ENCODE measurements around the gene JADE3. TPM values are rescaled to one million over a fixed set of nuclear protein-coding genes. Genes with fewer than 3 reads are reported as not detected.

JADE3 gene
- total and polyA plus RNA-seq, 12 donors = 1.6 to 8.7 (median 6.0) TPM

DNA sequence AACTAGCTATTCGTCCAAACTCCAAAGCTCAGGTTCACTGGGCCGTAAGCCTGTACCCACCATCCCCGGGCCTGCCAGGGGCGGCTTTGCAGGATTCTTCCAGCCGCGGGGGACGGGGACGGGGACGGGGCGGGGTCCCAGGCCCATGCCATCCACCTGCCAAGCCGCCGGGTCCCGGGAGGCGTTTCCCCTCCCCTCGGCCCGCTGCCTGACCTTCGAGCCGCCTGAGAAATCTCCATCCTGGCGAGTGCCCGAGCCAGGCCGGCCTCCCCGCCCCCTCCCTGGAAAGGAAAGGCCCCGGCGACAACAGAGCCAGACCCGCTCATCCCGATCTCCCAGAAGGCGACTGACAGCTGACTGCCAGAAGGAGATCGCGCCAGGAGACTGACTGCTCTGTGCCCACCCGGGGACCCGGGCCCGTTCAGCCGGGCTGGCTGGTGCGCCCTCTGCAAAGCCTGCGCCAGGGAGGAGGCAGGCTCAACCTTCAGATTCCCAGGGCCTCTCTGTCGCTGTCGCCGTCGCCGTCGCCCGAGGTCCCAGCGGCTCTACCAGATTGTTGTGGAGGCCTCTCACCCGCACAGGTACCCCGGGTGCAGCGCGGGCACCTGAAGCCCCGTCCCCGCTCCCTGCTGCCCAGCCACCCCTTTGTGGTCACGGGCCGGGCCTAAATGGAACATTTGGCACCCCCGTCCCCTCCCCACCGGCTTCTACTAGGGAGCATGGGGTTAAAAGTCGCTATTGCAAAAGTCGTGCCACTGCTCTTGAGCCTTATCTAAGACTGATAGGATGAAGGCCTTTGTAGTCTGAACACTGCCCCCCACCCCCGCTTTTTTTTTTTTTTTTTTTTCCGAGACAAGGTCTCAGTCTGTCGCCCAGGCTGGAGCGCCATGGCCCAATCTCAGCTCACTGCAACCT lies 166.2 kb downstream of the JADE3 start, which contains the start of gene RGN:
Gene RGN (plus strand): TSS at position 315 of the 915 bp plus-strand sequence. CDS start 2,702 bp downstream, outside the sequence.
- Histone ChIP-seq H3K27me3 (peaks cover 0 to 38% (median 0%) of the 10 kb centered on the region in 7 donors), H3K4me1 (no peaks in the 10 kb centered on the region), H3K27ac (peak within 1 kb of the TSS in 9 of 10 donors; percentile 23 to 79 (median 68)), H3K9me3 (no peaks in the 10 kb centered on the region), H3K4me3 (peak within 1 kb of the TSS in 9 of 10 donors; percentile 40 to 59 (median 52)), H3K36me3 (no peaks in the 10 kb centered on the region)
- WGBS, 2 donors = 16 to 27% methylated on average over 23 to 54 of the region's 59 CpGs
- TF ChIP-seq, protein P1, sequence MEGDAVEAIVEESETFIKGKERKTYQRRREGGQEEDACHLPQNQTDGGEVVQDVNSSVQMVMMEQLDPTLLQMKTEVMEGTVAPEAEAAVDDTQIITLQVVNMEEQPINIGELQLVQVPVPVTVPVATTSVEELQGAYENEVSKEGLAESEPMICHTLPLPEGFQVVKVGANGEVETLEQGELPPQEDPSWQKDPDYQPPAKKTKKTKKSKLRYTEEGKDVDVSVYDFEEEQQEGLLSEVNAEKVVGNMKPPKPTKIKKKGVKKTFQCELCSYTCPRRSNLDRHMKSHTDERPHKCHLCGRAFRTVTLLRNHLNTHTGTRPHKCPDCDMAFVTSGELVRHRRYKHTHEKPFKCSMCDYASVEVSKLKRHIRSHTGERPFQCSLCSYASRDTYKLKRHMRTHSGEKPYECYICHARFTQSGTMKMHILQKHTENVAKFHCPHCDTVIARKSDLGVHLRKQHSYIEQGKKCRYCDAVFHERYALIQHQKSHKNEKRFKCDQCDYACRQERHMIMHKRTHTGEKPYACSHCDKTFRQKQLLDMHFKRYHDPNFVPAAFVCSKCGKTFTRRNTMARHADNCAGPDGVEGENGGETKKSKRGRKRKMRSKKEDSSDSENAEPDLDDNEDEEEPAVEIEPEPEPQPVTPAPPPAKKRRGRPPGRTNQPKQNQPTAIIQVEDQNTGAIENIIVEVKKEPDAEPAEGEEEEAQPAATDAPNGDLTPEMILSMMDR (IDR thresholded peaks at IDR 0.05) = no peak
- intact Hi-C loops (cut with DNase I) = no loop called here
- peak; percentile 55 to 82 (median 78) for ATAC-seq
- peak in 1 of 2 donors; percentile 50 for DNase-seq

DNA sequence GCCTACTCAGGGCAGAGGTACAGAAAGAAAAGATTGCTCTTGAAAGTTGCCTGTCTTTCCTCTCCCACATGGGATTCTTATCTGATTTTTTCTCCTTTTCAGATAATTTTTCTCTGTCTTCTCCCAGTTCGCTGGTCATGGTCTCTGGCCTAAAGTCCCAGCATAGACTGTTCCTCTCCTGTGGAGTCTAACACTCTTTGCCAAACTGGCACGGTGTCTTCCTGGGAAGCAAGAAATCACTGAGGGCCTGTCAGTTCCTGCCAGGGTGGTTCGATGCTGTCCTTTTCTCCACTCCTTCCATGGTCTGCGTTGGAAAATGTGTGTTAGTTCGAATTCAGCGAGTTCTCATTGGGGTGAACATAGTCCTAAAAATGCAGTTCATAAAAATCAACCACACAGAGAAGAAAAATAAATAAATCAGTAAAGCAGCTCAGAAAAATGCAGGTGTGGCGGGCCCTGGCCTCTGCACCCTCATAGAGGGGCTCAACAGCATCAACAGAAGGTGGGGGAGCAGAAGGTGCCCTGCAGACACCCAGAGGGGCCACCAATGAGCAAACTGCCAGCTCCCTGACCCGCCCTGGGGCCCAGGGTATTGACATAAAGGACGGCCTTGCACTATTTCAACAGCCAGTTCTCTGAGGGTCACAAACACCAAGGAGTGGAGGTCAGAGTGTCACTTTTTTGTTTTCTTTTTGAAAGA lies 168.1 kb downstream of the JADE3 start:
- 72 to 75% methylated on average over 9 of the region's 9 CpGs for WGBS, 2 donors

DNA sequence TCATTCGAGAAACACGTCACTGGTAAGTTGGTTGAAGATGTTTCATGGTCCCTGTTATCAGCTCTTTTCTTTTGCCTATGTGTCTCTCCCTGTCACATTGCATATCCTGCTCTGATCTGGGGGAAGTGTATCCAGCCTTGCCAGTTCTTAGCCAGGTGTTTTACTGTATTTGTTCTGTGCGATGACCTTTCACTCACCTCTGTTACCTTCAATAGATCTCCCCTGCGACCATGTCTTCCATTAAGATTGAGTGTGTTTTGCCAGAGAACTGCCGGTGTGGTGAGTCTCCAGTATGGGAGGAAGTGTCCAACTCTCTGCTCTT lies 168.7 kb downstream of the JADE3 start:
- Histone ChIP-seq H3K4me3 (no peak overlapping the region), H3K27ac (no peak overlapping the region), H3K36me3 (peaks cover 0 to 12% (median 0%) of the 10 kb centered on the region in 9 donors), H3K27me3 (peaks cover 0 to 48% (median 0%) of the 10 kb centered on the region in 7 donors), H3K4me1 (no peaks in the 10 kb centered on the region), H3K9me3 (no peaks in the 10 kb centered on the region)
- TF ChIP-seq, protein P1 (IDR thresholded peaks at IDR 0.05) = no peak
- ATAC-seq (no peak), DNase-seq (no peak)
- intact Hi-C loops (cut with DNase I) = no loop called here
- 78% methylated on average over 5 of the region's 5 CpGs for WGBS, 2 donors

More for the DNA sequence above, 168.1 kb downstream of the JADE3 start:
- ATAC-seq = no peak
- intact Hi-C loops (cut with DNase I) = no loop called here
- Histone ChIP-seq H3K4me3 (no peak overlapping the region), H3K27me3 (peaks cover 0 to 50% (median 0%) of the 10 kb centered on the region in 7 donors), H3K4me1 (no peaks in the 10 kb centered on the region), H3K27ac (no peak overlapping the region), H3K36me3 (peaks cover 0 to 12% (median 0%) of the 10 kb centered on the region in 9 donors), H3K9me3 (no peaks in the 10 kb centered on the region)
- no peak for DNase-seq
- TF ChIP-seq, protein P1 (IDR thresholded peaks at IDR 0.05) = no peak

DNA sequence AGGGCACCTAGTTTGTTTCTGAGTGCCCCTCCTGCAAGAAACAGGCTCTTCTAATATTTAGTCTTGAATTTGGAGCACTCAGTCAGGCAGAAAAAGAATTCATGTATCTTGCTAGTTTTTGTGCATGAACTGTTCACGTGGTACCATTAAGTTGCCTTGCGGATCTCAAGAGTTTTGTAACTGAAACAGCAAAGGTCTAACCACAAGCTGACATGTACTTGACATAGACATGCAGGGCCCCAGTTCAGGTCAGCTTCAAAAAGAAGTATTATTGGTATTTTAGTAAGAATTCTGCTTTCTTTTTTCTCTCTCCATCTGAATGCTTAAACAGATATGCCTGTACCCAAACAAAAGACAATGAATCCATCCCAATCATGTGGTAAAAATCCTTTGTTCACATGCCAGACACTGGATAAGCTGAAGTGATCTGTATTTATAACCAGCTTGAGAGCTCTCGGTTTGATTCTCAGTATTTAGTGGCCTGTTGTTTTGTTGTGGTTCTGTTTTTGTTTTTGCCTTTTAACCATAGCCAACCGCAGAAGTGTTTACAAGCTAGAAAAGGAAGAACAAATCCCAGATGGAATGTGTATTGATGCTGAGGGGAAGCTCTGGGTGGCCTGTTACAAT lies 179.0 kb downstream of the JADE3 start:
- H3K27me3 ChIP-seq = peaks cover 0 to 37% (median 0%) of the 10 kb centered on the region in 7 donors
- TF ChIP-seq, protein P1 (IDR thresholded peaks at IDR 0.05) = no peak
- no peaks in the 10 kb centered on the region for H3K36me3 ChIP-seq
- H3K27ac ChIP-seq = peak overlapping the region in 2 of 10 donors; percentile 6 to 39
- H3K4me3 ChIP-seq = no peak overlapping the region
- DNase-seq (no peak), ATAC-seq (no peak)
- intact Hi-C loops (cut with DNase I) = loop anchor here in 2 of 10 donors (10.0 kb wide), 1 partner anchor 186 kb away; no protein-coding TSS in a partner anchor
- H3K4me1 ChIP-seq = no peaks in the 10 kb centered on the region
- no peaks in the 10 kb centered on the region for H3K9me3 ChIP-seq
- 21% methylated on average over 4 of the region's 4 CpGs for WGBS, 2 donors
